ENCODE results near the gene CEACAM19.
A peak's percentile ranks its signal among the peaks of the same experiment; 100 is the strongest.
"Not testable (repeated sequence)": the region's sequence is repeated elsewhere in the genome, so short reads cannot be mapped to it uniquely, and the experiment has no call there.

CEACAM19 gene

DNA sequence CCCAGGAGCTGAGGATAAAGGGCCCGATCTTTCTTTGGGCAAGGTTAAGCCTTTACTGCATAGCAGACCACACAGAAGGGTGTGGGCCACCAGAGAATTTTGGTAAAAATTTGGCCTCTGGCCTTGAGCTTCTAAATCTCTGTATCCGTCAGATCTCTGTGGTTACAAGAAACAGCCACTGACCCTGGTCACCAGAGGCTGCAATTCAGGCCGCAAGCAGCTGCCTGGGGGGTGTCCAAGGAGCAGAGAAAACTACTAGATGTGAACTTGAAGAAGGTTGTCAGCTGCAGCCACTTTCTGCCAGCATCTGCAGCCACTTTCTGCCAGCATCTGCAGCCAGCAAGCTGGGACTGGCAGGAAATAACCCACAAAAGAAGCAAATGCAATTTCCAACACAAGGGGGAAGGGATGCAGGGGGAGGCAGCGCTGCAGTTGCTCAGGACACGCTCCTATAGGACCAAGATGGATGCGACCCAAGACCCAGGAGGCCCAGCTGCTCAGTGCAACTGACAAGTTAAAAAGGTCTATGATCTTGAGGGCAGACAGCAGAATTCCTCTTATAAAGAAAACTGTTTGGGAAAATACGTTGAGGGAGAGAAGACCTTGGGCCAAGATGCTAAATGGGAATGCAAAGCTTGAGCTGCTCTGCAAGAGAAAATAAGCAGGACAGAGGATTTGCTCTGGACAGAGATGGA is 8.4 kb upstream of the CEACAM19 start:
- no peak for DNase-seq (ENCODE audit: low read depth)
- TF ChIP-seq, protein P1, sequence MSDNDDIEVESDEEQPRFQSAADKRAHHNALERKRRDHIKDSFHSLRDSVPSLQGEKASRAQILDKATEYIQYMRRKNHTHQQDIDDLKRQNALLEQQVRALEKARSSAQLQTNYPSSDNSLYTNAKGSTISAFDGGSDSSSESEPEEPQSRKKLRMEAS (IDR thresholded peaks at IDR 0.05; ENCODE audit: low read depth, low read length) = no peak
- no peak for TF ChIP-seq MYC (IDR thresholded peaks at IDR 0.05; ENCODE audit: low read depth, low read length)
- TF ChIP-seq, protein P2, sequence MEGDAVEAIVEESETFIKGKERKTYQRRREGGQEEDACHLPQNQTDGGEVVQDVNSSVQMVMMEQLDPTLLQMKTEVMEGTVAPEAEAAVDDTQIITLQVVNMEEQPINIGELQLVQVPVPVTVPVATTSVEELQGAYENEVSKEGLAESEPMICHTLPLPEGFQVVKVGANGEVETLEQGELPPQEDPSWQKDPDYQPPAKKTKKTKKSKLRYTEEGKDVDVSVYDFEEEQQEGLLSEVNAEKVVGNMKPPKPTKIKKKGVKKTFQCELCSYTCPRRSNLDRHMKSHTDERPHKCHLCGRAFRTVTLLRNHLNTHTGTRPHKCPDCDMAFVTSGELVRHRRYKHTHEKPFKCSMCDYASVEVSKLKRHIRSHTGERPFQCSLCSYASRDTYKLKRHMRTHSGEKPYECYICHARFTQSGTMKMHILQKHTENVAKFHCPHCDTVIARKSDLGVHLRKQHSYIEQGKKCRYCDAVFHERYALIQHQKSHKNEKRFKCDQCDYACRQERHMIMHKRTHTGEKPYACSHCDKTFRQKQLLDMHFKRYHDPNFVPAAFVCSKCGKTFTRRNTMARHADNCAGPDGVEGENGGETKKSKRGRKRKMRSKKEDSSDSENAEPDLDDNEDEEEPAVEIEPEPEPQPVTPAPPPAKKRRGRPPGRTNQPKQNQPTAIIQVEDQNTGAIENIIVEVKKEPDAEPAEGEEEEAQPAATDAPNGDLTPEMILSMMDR (IDR thresholded peaks at IDR 0.05; ENCODE audit: low read depth, low read length) = no peak
- no peak for TF ChIP-seq POLR2A (IDR thresholded peaks at IDR 0.05; ENCODE audit: extremely low read depth, insufficient read length)
- H3K4me3 ChIP-seq (ENCODE audit: low read depth, low read length) = no peak overlapping the region

DNA sequence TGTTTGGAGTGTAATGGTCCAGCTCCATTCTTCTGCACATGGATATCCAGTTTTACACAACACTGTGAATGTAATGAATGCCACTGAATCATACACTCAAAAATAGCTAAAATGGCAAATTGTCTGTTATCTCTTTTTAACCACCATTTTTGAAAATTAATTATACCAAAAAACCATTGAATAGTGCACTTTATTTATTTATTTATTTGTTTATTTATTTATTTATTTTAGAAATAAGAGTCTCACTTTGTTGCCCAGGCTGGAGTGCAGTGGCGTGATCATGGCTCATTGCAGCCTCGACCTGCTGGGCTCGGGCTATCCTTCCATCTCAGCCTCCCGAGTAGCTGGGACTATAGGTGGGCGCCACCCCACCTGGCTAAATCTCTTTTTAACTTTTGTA is 7.3 kb upstream of the CEACAM19 start:
- DNase-seq (ENCODE audit: low read depth) = no peak
- no peak overlapping the region for H3K4me3 ChIP-seq (ENCODE audit: low read depth, low read length)
- TF ChIP-seq, protein P1 (IDR thresholded peaks at IDR 0.05; ENCODE audit: low read depth, low read length) = no peak
- TF ChIP-seq, protein P2 (IDR thresholded peaks at IDR 0.05; ENCODE audit: low read depth, low read length) = no peak
- TF ChIP-seq MYC (IDR thresholded peaks at IDR 0.05; ENCODE audit: low read depth, low read length) = no peak
- no peak for TF ChIP-seq POLR2A (IDR thresholded peaks at IDR 0.05; ENCODE audit: extremely low read depth, insufficient read length)

DNA sequence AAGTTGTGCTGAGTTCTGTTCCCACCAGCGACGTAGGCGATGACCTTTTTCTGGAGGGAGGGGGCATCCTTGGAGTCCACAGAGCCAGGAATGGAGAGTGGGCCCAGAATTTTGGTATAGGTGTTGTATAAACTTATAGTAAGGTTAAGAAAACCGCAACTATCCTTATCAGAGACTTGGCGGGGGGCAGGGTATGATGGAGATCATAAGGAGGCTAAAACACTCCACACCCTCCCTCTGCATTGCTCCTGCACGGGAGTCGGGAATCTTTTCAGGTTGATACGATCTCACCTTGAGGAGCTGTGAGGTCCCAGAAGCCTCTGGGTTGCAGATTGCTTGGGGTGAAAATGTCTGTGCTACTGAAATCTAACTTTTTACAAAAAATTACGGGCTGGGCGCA is 6.3 kb upstream of the CEACAM19 start:
- TF ChIP-seq MYC (IDR thresholded peaks at IDR 0.05; ENCODE audit: low read depth, low read length) (no peak), POLR2A (IDR thresholded peaks at IDR 0.05; ENCODE audit: extremely low read depth, insufficient read length) (no peak)
- TF ChIP-seq, protein P2 (IDR thresholded peaks at IDR 0.05; ENCODE audit: low read depth, low read length) = no peak
- TF ChIP-seq, protein P1 (IDR thresholded peaks at IDR 0.05; ENCODE audit: low read depth, low read length) = no peak
- no peak overlapping the region for H3K4me3 ChIP-seq (ENCODE audit: low read depth, low read length)
- DNase-seq (ENCODE audit: low read depth) = no peak

DNA sequence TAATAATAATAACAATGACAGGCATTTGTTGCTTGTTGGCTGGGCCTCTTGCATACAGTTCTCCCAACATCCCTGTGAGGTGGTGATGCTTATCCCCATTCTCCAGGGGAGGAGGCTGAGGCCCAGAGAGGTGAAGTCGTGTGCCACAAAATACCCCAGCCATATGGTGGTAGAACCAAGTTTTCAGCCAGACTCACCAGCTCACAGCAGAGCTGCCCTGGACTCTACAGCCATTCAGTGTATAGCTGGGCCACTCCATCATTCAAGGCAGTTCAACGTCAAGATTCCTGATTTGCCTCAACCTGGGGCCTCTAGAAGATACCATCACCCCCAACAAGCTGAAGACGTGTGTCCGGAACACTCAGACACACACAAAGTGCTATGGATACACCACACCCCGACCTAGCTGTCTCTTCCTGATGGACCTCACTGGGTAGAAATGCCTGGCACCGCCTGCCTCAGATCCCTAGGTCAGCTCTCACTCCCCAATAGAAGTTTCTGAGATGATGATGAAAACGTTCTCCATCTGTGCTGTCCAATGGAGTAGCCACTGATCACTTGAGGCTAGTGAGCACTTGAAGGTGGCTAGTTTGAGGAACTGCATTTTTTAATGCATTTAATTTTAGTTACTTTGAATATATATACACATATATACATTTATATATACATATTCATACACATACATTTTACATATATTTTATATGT is 4.3 kb upstream of the CEACAM19 start:
- peak; percentile 29 for DNase-seq (ENCODE audit: low read depth)
- no peak for TF ChIP-seq POLR2A (IDR thresholded peaks at IDR 0.05; ENCODE audit: extremely low read depth, insufficient read length)
- TF ChIP-seq, protein P1 (IDR thresholded peaks at IDR 0.05; ENCODE audit: low read depth, low read length) = no peak
- no peak for TF ChIP-seq MYC (IDR thresholded peaks at IDR 0.05; ENCODE audit: low read depth, low read length)
- H3K4me3 ChIP-seq (ENCODE audit: low read depth, low read length) = no peak overlapping the region

DNA sequence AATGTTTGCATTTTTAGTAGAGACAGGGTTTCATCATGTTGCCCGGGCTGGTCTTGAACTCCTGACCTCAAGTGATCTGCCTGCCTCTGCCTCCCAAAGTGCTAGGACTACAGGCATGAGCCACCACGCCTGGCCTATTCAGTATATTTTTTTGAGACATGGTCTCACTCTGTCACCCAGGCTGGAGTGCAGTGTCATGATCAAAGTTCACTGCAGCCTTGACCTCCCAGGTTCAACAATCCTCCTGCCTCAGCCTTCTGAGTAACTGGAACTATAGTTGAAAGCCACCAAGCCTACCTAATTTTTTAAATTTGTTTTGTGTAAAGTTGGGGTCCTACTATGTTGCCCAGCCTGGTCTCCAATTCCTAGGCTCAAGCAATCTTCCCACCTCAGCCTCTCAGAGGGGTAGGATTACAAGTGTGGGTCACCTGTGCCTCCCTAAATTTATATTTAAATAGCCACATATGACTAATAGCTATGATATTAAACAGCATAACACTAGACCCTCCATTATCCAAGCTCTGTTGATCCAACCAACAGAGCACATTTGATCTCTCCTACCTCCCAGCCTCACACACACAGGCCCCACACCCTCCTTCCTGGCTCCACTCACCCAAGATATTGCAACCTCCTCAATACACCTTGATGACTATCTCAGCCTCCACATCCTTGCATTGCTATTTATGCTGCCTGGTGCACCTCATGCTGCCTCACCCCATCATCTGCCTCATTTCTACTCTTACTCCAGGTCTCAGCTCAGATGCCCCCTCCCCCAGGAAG is 2.1 kb upstream of the CEACAM19 start:
- TF ChIP-seq MYC (IDR thresholded peaks at IDR 0.05; ENCODE audit: low read depth, low read length) (no peak), POLR2A (IDR thresholded peaks at IDR 0.05; ENCODE audit: extremely low read depth, insufficient read length) (no peak)
- TF ChIP-seq, protein P1 (IDR thresholded peaks at IDR 0.05; ENCODE audit: low read depth, low read length) = no peak
- TF ChIP-seq, protein P2 (IDR thresholded peaks at IDR 0.05; ENCODE audit: low read depth, low read length) = no peak
- H3K4me3 ChIP-seq (ENCODE audit: low read depth, low read length) = no peak overlapping the region
- DNase-seq (ENCODE audit: low read depth) = no peak

DNA sequence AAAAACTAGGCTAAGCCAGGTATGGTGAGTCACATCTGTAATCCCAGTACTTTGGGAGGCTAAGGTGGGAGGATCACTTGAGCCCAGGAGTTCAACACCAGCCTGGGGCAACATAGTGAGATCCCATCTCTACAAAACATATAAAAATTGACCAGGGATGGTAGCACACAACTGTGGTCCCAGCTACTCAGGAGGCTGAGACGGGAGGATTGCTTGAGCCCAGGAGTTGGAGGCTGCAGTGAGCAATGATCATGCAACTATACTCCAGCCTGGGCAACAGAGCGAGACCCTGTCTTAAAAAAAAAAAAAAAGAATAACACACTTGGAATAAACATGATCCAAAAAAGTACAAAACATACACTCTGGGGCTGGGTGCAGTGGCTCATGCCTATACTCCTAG is 1.3 kb upstream of the CEACAM19 start:
- not testable (repeated sequence) for DNase-seq (ENCODE audit: low read depth); H3K4me3 ChIP-seq (ENCODE audit: low read depth, low read length)
